Measurements from ENCODE around the gene ATG3.

GRCh38 chr3:112557976-112558375 is 3.8 kb downstream of the ATG3 start:
- TF ChIP-seq CTCF (IDR thresholded peaks at IDR 0.05) (no peak), POLR2A (IDR thresholded peaks at IDR 0.05) (no peak)
